GM19324 (cell line): ENCODE data around the gene KPNA3.

Experiments used
- ATAC-seq: cut with Tn5 transposase; IDR thresholded peaks from one replicate; pipeline ENCODE4 v1.9.1; 2021; ENCODE audit warnings: mild to moderate bottlenecking, moderate library complexity; ENCODE audit not compliant: unreplicated experiment, low FRiP score

KPNA3 gene

DNA sequence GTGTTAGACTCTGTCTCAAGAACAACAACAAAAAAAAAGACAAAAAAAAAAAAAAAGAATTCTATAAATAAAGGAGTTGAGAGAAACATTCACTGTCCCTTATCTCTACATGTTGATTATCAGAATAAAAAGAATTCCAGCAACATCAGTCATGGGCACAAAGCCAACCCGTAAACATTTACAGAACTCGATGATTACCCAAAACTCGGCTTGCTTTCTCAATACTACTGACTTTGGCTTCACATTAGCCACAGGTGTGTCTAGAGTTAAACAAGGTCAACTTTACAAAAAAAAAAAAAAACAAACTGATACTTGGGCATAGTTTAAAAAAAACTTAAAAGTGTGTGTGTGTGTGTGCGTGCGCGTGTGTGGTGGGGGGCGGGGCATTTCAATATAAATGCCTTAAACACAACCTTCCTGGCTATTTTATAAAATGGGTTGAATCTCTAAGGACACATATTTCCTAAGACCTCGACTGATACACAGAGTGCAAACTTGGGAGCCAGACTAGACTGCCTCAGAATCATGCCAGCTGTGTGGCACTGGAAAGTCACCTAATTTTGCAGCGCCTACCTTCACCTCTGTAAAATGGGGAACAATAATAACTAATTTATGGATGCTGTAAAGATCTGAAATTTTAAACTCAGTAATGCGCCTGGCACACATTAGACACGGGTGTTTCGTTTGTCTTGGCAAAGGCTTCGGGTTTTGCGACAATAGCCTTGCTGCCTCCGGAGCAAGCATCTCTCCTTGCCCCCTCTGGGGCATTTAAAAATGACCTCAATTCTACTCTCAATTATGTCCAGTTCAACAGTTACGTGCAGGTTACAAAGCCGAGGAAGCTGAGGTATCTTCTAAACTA, 102.1 kb downstream of the KPNA3 start:
- peak; percentile 5 for ATAC-seq

DNA sequence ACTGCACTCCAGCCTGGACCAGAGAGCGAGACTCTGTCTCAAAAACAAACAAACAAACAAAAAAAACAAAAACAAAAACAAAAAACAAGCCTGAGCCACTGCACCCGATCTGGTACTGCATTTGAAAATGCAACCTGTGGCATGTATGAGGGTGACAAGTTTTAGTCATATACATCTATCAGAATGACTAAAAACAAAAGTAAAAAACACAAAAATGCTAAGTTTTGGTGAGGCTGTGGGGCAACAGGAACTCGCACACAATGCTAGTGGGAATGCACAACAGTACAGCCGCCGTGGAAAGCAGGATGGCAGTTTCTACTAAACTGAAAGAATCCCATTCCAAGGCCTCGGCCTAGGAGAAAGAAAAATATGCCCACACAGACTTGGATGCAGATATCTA, 109.0 kb downstream of the KPNA3 start:
- ATAC-seq = no peak

GRCh38 chr13:49681842-49682435, 110.5 kb downstream of the KPNA3 start:
- ATAC-seq = no peak

- no peak for ATAC-seq
These were observed 113.2 kb downstream of the KPNA3 start for GRCh38 chr13:49679246-49679645.

- ATAC-seq = no peak
These were observed 114.1 kb downstream of the KPNA3 start for GRCh38 chr13:49678191-49678914.

GRCh38 chr13:49676581-49677298, 115.7 kb downstream of the KPNA3 start:
- no peak for ATAC-seq

GRCh38 chr13:49670828-49671227, 121.7 kb downstream of the KPNA3 start:
- no peak for ATAC-seq

DNA sequence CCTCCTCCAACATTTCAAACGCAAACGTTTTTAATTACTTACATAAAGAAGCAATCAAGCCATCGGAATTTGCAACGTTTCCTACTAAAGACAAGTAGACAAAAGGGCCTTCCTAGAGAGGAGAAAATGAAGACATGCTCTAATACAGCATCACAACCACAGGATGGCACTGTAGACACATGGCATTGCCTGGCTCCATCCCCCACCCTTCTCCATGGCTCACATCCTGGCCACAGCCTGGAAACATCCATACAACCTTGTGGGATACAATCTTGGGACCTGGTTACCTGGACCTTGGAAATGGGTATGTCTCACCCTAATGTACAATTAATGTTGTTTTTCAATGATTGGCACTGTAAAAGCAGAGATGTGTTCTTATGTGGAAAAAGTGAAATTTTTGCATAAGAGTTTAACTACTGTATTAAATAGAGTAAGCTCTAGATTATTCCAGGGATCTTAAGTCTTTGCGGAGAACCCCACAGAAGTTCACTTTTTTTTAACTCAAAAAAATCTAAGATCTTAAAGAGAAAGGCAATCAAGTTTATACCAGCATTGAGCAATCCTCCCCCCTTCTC, 122.7 kb downstream of the KPNA3 start:
- no peak for ATAC-seq

DNA sequence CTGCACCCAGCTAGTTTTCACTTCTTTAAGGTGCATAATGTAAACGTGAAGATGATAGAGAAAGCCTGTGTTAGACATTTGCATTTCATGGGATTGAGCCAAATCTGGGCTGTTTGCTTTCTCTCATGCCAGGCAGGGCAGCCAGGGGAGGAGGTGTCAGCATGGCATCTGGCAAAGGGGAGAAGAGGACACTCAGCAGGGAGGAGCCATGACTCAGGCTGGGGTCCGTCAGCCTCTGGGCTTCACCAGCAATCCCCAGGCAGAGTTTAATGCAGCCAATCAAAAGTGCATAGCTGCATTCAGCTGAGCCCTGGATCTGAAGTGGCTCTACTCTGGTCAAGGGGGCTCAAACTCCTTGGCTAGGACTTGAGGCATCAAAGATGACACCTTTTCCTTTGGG, 124.7 kb downstream of the KPNA3 start:
- no peak for ATAC-seq

DNA sequence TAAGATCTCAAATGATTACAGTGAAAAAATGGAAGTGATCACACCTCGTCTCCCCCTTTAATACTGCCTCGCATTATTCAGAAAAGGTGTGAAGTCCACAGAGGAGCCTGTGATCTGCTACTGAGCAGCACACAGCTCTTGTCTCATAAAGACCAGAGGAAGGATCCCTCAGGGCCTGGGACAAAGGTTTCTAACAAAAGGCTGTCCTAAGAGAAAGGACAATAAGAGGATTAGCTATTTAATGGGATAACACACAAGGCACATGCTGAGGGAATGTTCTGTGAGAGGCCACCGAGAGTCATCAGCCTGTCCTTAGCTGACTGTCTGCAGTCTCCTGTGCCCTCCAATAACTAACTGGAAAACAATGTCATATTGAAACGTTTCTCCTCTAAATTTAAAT, 127.9 kb downstream of the KPNA3 start:
- no peak for ATAC-seq

DNA sequence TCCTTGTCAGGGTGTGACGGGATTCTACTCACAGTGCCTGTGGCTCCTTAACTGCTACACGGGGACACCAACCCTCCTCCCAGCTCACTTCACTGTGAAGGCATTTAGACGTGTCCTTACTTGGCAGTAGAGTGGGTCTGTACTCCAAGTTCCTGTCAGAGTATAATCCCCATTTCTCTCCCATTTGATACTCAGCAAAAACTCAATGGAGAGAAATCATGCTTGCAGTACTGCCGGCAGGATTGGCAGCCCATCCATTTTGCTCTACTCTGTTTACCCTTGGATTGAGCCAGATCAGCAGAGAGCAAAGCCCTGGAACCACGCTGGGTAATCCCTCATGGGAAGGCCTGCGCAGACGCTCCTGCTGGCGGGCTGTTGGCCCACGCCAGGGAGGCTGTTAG, 135.2 kb downstream of the KPNA3 start:
- no peak for ATAC-seq

- no peak for ATAC-seq
These were observed 136.6 kb downstream of the KPNA3 start for GRCh38 chr13:49655906-49656305.

GRCh38 chr13:49654011-49654410, 138.5 kb downstream of the KPNA3 start:
- no peak for ATAC-seq

DNA sequence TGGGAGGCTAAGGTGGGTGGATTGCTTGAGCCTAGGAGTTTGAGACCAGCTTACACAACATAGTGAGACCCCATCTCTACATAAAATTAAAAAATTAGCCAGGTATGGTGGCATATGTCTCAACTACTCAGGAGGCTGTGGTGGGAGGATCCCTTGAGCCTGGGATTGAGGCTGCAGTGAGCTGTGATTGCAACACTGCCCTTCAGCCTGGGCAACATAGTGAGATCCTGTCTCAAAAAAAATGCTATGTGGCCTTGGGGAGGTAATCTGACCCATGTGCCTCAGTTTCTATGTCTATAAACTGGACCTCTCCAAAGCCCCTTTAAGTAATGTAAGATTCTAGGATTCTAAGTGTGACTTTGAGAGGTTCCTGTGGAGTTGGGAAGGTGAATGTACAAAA, 139.0 kb downstream of the KPNA3 start:
- ATAC-seq = no peak

DNA sequence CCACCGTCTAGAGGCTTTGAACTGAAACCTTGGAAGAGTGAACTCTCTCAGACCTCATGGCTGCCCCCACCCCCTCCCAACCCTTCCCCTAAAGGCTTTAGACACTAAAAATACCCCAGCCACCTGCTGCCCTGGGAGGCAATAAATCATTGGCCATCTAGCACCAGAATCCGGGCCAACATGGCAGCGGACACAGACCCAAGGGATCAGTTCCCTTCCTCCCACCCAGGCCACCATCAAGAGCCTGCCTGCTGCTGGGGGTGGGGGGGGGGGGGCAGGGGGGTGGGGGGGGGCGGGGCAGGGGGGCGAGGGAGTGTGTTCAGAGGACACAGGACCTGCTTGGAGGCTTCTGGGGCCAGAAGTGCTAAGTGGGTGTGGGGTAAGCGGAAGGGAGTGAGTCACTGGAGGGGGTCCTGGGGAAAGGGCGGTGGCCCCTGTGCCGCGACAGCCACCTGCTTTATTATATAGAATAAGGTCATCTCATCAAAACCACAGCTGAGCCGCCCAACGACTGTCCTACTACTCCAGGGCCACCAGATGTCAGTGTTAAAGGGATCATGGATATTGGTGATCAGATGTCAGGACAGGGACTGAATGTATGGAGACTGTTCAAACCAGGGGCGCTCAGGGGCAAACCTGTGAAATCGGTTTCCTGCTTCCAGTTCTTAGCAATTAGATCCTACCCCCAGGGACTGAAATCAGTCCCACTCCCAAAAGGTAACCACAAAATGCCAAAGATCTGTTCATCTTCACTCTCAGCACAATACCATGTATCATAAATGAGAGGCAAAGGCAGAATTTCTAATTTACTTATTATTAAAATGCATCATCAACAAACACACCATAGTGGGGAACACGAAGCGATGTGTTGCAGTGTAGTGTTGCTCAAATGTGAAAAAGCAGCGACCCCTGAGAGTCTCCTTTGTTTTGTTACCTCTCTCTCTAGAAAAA, 139.9 kb downstream of the KPNA3 start:
- ATAC-seq = no peak

DNA sequence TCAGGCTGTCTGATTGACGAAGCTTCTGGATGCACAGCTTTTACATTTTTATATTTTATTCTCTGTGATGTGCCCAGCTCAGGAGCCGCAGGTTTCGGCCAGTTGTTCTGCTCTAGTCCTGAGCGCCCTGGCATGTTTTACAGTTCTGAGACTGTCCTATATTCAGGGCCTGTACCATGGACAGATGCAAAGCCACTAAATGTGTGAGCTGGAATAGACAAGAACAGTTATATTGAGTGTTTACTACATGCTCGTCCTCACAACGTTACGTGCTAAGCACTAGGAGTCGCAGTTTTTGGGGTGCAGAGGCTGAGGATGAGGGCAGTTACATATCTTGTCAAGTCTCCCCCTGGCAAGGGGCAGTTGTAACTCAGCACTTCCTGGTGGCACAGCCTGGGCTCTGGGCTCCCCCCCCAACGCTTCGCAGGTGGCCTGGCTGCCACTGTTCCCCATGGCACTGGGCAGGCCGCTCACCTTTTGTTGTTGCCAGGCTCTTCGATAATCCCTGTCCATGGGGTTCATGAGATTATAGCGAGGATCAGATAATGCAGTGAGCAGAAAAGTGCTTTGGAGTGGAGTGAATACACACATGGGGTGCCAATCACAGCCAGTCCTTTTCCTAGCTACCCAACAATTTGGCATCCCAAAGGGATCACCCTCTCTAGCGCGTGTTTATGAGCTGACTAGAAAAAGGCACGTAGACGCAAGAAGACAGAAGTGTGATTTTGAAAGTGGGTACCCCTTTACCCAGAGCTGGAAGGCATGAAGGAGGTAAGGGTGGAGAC, 140.7 kb downstream of the KPNA3 start:
- ATAC-seq = no peak

DNA sequence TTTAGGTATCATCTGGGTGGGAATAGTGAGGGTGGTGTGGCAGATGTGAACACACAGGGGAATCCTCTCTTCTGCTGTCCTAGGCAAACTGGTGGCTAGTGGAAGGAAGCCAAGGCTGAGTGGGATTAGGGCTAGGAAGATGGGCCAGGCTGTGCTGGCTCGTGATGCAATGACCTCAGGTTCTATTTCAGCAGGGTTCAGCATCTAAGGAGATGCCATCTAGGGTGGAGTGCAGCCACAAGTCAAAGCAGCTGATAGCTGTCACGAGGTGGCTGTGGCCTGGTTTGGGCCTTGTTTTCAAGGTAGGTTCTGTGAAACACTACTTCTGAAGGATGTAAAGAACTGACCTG, 142.5 kb downstream of the KPNA3 start:
- no peak for ATAC-seq
